Transverse colon (tissue), 4 donors: ENCODE data around the gene DRGX.

ENCODE experiments used
- EP300 ChIP-seq: sonication (generic); formaldehyde crosslinking; IDR thresholded peaks from one replicate; pipeline ENCODE4 v1.6.1; 2017; ENCODE audit warnings: antibody characterized with exemption, low read depth
- POLR2A ChIP-seq: fragments of 450-650 bp; IDR thresholded peaks from one replicate; pipeline ENCODE4 v1.6.1; 2016; ENCODE audit warnings: antibody characterized with exemption, mild to moderate bottlenecking, moderate library complexity
- POLR2AphosphoS5 ChIP-seq, 3 donors: sonication (generic); formaldehyde crosslinking; IDR thresholded peaks; one replicate each; pipeline ENCODE4 v1.6.1; 2016; ENCODE audit warnings: antibody characterized with exemption in 3 of 3
- TF ChIP-seq, protein P1 (sequence below), 5 experiments: fragments of 200-600 bp in 3 of 5; fragments of 450-650 bp in 2 of 5; sonication (generic) in 3 of 5; IDR thresholded peaks; 1 replicate in 2 of 5; 2 replicates in 3 of 5; pipeline ENCODE4 v1.5.1; 2016 to 2017; ENCODE audit warnings: antibody characterized with exemption in 5 of 5, inconsistent platforms in 3 of 5, mild to moderate bottlenecking in 2 of 5, moderate library complexity in 1 of 5

DNA sequence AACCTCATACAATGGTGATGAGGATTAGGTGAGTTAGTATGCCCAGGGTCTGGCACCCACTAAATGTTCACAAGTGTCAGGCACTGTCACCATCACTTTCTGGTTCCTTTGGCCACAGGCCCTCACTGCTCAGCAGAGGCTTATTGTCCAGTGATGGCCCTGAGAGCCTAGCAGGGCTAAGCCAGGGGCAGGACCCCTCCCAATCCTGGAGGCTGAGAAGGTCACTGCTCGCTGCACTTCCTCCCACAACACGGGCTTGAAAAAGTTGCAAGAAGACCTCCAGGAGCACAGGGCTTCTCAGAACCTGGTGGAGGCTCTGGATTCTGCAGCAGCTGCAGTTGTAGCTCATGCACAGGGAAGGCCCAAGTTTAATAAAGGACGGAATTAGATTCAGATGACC is 48.1 kb downstream of the DRGX start:
- TF ChIP-seq, protein P1, sequence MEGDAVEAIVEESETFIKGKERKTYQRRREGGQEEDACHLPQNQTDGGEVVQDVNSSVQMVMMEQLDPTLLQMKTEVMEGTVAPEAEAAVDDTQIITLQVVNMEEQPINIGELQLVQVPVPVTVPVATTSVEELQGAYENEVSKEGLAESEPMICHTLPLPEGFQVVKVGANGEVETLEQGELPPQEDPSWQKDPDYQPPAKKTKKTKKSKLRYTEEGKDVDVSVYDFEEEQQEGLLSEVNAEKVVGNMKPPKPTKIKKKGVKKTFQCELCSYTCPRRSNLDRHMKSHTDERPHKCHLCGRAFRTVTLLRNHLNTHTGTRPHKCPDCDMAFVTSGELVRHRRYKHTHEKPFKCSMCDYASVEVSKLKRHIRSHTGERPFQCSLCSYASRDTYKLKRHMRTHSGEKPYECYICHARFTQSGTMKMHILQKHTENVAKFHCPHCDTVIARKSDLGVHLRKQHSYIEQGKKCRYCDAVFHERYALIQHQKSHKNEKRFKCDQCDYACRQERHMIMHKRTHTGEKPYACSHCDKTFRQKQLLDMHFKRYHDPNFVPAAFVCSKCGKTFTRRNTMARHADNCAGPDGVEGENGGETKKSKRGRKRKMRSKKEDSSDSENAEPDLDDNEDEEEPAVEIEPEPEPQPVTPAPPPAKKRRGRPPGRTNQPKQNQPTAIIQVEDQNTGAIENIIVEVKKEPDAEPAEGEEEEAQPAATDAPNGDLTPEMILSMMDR (IDR thresholded peaks at IDR 0.05) = no peak
- TF ChIP-seq POLR2A (no peak), POLR2AphosphoS5 (IDR thresholded peaks at IDR 0.05) (no peak), EP300 (no peak)
